HepG2 (cell line): ENCODE results near the gene KRTAP3-3. TPM values are rescaled to one million over a fixed set of nuclear protein-coding genes. Genes with fewer than 3 reads are reported as not detected.
A peak's percentile ranks its signal among the peaks of the same experiment; 100 is the strongest.

Experiments
- ARID5B ChIP-seq: IDR thresholded peaks from 2 replicates; pipeline ENCODE4 v1.4.0; 2020; ENCODE audit warnings: mild to moderate bottlenecking, missing genetic modification reagents
- ATF6 ChIP-seq: sonication (generic); formaldehyde crosslinking; conservative IDR thresholded peaks from 2 replicates; pipeline ENCODE4 v1.4.0; 2020; ENCODE audit warnings: missing genetic modification reagents
- CBFB ChIP-seq: sonication (generic); formaldehyde crosslinking; IDR thresholded peaks from 2 replicates; pipeline ENCODE4 v1.4.0; 2020; ENCODE audit warnings: missing genetic modification reagents
- CBX2 ChIP-seq, 2 experiments: fragments of 200-600 bp in 1 of 2; sonication (generic); formaldehyde crosslinking in 1 of 2; IDR thresholded peaks; 2 replicates each; pipeline versions ENCODE4 v1.7.0 to v1.8.1; 2018 to 2022; ENCODE audit warnings: low read depth in 2 of 2, low read length in 1 of 2, mild to moderate bottlenecking in 1 of 2, missing genetic modification reagents in 1 of 2
- FLYWCH1 ChIP-seq: sonication (generic); formaldehyde crosslinking; IDR thresholded peaks from 2 replicates; pipeline ENCODE4 v1.8.1; 2023; ENCODE audit warnings: mild to moderate bottlenecking, missing genetic modification reagents
- MBD4 ChIP-seq: IDR thresholded peaks from 2 replicates; pipeline ENCODE4 v1.6.1; 2012; ENCODE audit warnings: low read length, inconsistent platforms, borderline replicate concordance
- POGZ ChIP-seq: sonication (generic); formaldehyde crosslinking; IDR thresholded peaks from 2 replicates; pipeline ENCODE4 v1.4.0; 2020; ENCODE audit warnings: mild to moderate bottlenecking, missing genetic modification reagents
- TMF1 ChIP-seq: sonication (generic); formaldehyde crosslinking; IDR thresholded peaks from 2 replicates; pipeline ENCODE4 v1.8.1; 2022; ENCODE audit warnings: low read depth, missing genetic modification reagents
- ZNF281 ChIP-seq: sonication (generic); formaldehyde crosslinking; IDR thresholded peaks from 2 replicates; pipeline ENCODE4 v1.4.0; 2020; ENCODE audit warnings: missing genetic modification reagents, borderline replicate concordance
- ZNF33B ChIP-seq: sonication (generic); formaldehyde crosslinking; IDR thresholded peaks from 2 replicates; pipeline ENCODE4 v1.5.1; 2020; ENCODE audit warnings: mild to moderate bottlenecking, missing genetic modification reagents
- ZNF687 ChIP-seq: sonication (generic); formaldehyde crosslinking; IDR thresholded peaks from 2 replicates; pipeline ENCODE4 v1.5.1; 2020; ENCODE audit warnings: mild to moderate bottlenecking, missing genetic modification reagents, moderate library complexity
- ZNF691 ChIP-seq: sonication (generic); formaldehyde crosslinking; IDR thresholded peaks from 2 replicates; pipeline ENCODE4 v1.4.0; 2020; ENCODE audit warnings: missing genetic modification reagents, low read depth, mild to moderate bottlenecking, borderline replicate concordance
- ZNF768 ChIP-seq: sonication (generic); formaldehyde crosslinking; IDR thresholded peaks from 2 replicates; pipeline ENCODE4 v1.4.0; 2020; ENCODE audit warnings: missing genetic modification reagents
- polyA plus RNA-seq, 8 experiments: library from polyadenylated mRNA; depleted of rRNA in 3 of 8; stranded (reverse) in 7 of 8; unstranded in 1 of 8; fragments of >200 nt; fragmentation: Illumina TruSeq in 4 of 8; extraction: Trizol in 4 of 8; gene quantifications; 2 replicates each; pipeline versions ENCODE4 v1.2.1 to v1.2.3, GENCODE V29; 2011 to 2016; ENCODE audit warnings: low read depth in 4 of 8, missing spikeins in 1 of 8, mixed read lengths in 1 of 8; ENCODE audit not compliant: insufficient read depth in 1 of 8
- total RNA-seq, 5 experiments: library from RNA; depleted of rRNA; stranded (reverse); fragments of >200 nt; fragmentation: Illumina TruSeq; extraction: Trizol; gene quantifications; 2 replicates each; pipeline ENCODE4 v1.2.3, GENCODE V29; 2016; ENCODE audit warnings: low read depth in 1 of 5

Gene KRTAP3-3
- total and polyA plus RNA-seq, 2 of the 13 experiments (the other 11 are each of a cell fraction or from before 2014, with no cell fraction given) = not detected

GRCh38 chr17:40956401-40957254 lies 37.3 kb downstream of the KRTAP3-3 start (continued):
- TF ChIP-seq ARID5B (CRISPR knock-in tag) = peak; percentile 100
- no peak for TF ChIP-seq ZNF687 (CRISPR knock-in tag)
- TF ChIP-seq ZNF768 (CRISPR knock-in tag) = no peak
- TF ChIP-seq ZNF691 = no peak; the same call in 1 of the 2 replicates
- no peak for TF ChIP-seq TMF1 (CRISPR knock-in tag)
- no peak for TF ChIP-seq ZNF33B (CRISPR knock-in tag)
- TF ChIP-seq CBX2 (IDR thresholded peaks at IDR 0.05; ENCODE audit: low read depth, low read length) = no peak; the same call in 1 of the 2 replicates
- TF ChIP-seq CBX2 (CRISPR knock-in tag; IDR thresholded peaks at IDR 0.05; ENCODE audit: low read depth) = no peak; the same call in 1 of the 2 replicates
- peak; percentile 81; the same call in 1 of the 2 replicates for TF ChIP-seq FLYWCH1 (CRISPR knock-in tag)
- no peak for TF ChIP-seq ATF6 (CRISPR knock-in tag)
- peak; percentile 75; the same call in 1 of the 2 replicates for TF ChIP-seq ZNF281 (CRISPR knock-in tag)
- peak; percentile 99 for TF ChIP-seq MBD4
- peak; percentile 100 for TF ChIP-seq CBFB
- peak; percentile 97 for TF ChIP-seq POGZ (CRISPR knock-in tag)
